Stimulated activated CD8-positive, alpha-beta memory T cell treated with anti-CD3 and anti-CD28 coated beads, Interleukin-12 subunit alpha, Interleukin-12 subunit beta, amount 100 ng/mL, for 24 hours (primary cell): ENCODE measurements around the gene XRCC6.
"Not testable (repeated sequence)": the region's sequence is repeated elsewhere in the genome, so short reads cannot be mapped to it uniquely, and the experiment has no call there.

Experiments
- DNase-seq: peaks from one replicate; pipeline ENCODE4 v3.0.0-alpha.2; 2020; ENCODE audit errors: extremely low read depth

Gene XRCC6

DNA sequence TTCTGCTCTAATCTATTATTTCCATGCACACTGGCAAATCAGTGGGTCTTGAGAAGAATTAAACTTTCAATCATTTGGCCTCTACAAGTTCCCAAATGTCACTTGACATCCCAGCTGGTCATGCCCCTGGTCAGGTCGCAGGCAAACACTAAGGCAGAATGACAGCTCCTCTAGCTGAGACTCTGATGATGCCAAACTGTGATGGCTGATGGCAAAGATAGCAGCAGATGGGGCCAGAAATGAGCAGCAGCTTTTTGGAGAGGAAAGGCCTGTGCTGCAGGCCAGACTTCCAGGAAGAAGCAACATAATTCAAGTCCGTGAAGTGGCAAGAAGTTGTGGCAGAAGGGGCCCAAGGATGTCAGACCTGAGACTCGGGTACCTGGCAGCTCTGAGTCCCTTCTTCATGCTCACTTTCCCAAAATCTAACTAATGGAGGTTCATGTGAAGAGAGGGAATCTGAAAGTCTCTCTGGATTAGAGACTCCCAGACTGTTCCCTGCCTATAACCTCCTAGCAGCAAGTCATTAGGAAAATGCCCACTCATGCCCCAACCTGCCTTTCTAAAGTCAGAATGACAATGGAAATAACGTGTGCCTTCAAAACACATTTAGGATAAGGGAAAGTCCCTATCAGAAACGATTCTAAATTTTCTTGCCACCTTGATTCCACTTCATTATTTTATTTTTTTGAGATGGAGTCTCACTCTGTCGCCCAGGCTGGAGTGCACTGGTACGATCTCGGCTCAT lies 22.0 kb upstream of the XRCC6 start:
- DNase-seq = no peak

DNA sequence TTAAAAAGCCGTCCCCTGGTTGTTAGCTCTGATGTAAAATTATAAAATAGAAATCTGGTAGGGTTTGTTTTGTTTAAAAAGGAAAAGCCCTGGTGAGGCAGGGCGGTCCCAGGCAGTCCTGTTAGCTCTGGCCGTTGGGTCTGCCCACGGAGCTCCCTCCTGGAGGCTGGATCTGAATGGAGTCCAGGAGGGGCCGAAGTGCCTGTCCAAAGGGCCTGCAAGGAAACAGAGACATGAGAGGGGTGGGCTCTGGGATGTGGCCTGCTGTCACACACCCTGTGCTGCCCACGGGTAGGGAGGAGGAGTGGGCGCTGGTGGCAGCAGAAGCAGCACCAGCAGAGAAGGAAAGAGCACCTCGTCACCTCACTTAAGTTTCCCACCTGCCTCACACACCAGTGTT lies 20.1 kb upstream of the XRCC6 start:
- DNase-seq = no peak

DNA sequence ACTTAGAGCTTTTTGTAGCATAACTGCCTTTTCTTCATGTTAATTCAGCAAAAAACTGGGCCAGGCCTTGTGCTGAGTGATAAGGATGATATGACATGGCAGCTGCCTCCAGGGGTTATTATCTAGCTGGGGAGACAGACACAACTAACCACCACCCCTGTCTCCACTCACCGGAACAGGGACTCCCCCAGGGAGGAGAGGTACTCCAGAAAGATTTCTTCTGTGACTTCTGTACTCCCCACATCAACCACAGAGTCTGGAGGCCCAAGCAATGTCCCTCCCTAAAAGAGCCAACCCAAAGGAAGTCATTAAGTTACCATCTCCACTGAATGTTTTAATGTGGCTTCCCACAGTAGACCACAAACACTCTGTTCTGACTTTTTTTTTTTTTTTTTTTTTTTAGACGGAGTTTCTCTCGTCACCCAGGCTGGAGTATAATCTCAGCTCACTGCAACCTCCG lies 17.2 kb upstream of the XRCC6 start:
- peak; percentile 33 for DNase-seq

DNA sequence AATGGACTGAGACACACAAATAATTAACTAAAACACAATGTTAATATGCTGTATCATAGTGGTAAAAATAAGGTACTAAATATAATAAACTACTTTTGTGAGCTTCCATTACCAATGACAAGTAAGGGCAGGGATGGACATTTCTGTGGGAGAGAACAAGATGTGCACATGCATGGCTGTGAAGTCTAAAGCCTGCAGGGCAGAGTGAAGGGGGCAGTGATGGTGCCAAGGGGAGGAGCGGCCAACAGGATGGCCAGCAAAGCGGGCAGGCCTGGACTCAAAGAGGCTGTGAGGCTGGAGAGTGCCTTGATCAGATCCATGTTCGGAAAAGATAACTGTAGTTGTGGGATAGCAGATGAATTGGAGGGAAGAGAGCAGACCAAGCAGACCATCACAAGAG lies 12.7 kb upstream of the XRCC6 start:
- DNase-seq = no peak

GRCh38 chr22:41612603-41613306 lies 8.3 kb upstream of the XRCC6 start:
- DNase-seq = no peak

DNA sequence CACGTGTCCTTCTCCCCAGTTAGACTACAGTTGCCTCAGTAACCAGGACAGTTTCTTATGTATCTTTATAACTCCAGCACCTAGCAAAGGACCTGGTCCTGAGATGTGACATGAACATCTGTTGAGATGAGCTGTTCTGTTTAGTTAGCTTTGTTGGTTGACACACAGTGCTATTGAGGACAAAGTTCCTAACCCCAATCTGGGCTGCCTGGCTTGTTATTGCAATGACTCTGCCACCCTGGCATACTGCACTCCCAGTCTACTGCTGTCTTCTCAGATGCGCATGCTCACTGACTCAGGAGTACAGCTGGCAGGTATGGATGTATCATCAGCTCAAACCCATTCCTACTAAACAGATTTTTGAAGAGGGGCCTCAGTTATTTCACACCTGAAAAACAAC lies 7.6 kb upstream of the XRCC6 start:
- DNase-seq = no peak

- DNase-seq = no peak
Measured at GRCh38 chr22:41619979-41620588, 1.0 kb upstream of the XRCC6 start.

- DNase-seq = no peak
Measured at GRCh38 chr22:41620589-41621098, 451 bp upstream of the XRCC6 start, which contains the start of gene DESI1. Gene DESI1 (minus strand): TSS chr22:41621043. CDS start chr22:41620839, 204 bp downstream.

GRCh38 chr22:41621911-41622179 lies 750 bp downstream of the XRCC6 start:
- no peak for DNase-seq

- DNase-seq = no peak
Measured at GRCh38 chr22:41625577-41625976, 4.5 kb downstream of the XRCC6 start.

- DNase-seq = not testable (repeated sequence)
Measured at GRCh38 chr22:41631115-41631514, 10.0 kb downstream of the XRCC6 start.

- DNase-seq = not testable (repeated sequence)
Measured at GRCh38 chr22:41631615-41632014, 10.5 kb downstream of the XRCC6 start.

- DNase-seq = not testable (repeated sequence)
Measured at GRCh38 chr22:41634610-41635009, 13.5 kb downstream of the XRCC6 start.

GRCh38 chr22:41636467-41636866 lies 15.4 kb downstream of the XRCC6 start:
- no peak for DNase-seq

DNA sequence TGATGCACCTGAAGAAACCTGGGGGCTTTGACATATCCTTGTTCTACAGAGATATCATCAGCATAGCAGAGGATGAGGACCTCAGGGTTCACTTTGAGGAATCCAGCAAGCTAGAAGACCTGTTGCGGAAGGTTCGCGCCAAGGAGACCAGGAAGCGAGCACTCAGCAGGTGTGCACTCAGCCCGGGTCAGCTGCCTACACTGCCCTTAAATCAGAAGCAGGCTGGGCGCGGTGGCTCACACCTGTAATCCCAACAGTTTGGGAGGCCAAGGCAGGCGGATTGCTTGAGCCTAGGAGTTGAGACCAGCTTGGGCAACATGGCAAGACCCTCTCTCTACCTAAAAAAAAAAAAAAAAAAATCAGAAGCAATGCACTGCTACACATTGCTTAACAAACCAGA lies 16.5 kb downstream of the XRCC6 start:
- DNase-seq = not testable (repeated sequence)

- no peak for DNase-seq
Measured at GRCh38 chr22:41638124-41638523, 17.0 kb downstream of the XRCC6 start.

GRCh38 chr22:41638748-41639147 lies 17.7 kb downstream of the XRCC6 start:
- DNase-seq = no peak

DNA sequence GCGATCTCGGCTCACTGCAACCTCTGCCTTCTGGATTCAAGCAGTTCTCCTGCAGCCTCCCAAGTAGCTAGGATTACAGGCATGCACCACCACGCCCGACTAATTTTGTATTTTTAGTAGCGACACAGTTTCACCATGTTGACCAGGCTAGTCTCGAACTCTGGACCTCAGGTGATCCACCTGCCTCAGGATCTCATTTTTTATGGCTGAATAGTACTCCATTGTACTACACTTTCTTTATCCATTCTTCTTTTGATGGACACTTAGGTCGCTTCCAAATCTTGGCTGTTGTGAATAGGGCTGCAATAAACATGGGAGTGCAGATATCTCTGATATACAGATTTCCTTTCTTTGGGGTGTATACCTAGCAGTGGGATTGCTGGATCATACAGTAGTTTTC lies 20.8 kb downstream of the XRCC6 start:
- DNase-seq = no peak

DNA sequence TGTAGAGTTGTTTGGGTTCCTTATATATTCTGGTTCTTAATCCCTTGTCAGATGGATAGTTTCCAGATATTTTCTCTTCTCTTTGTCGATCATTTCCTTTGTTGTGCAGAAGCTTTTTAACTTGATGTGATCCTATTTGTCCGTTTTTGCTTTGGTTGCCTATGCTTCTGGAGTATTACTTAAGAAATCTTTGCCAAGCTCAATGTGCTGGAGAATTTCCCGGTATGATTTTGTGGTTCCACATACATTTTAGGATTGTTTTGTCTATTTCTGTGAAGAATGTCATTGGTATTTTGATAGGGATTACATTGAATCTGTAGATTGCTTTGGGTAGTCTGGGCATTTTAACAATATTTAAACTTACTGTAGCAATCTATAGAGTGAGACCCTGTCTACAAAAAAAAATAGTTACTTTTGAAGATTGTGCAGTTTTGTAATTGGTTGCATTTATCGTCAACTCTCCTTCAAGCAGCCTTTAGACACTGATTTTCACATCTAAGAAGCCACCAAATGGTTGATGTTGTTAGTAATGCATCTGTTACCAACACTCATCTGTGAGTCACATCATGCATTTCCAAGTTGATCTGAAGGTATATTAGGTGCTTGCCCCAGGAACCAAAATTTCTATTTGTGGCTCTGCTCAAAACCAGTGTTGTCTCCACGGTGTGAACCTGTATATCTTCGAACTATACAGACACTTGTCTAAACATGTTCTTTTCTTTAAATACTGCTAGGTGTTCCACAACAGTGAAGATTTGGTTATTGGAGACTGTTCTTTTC lies 21.4 kb downstream of the XRCC6 start:
- DNase-seq = no peak

GRCh38 chr22:41647771-41648170 lies 26.7 kb downstream of the XRCC6 start:
- DNase-seq = no peak

- no peak for DNase-seq
Measured at GRCh38 chr22:41648432-41648831, 27.3 kb downstream of the XRCC6 start.

- no peak for DNase-seq
Measured at GRCh38 chr22:41650229-41650628, 29.1 kb downstream of the XRCC6 start.
